CD4-positive, alpha-beta T cell treated with Interleukin-1 beta for 1 hour (primary cell): ENCODE results near the gene PARD6G.
A peak's percentile ranks its signal among the peaks of the same experiment; 100 is the strongest.
"Not testable (repeated sequence)": the region's sequence is repeated elsewhere in the genome, so short reads cannot be mapped to it uniquely, and the experiment has no call there.

Experiments
- DNase-seq, 2 donors: peaks; one replicate each; pipeline ENCODE4 v3.0.0-alpha.2; 2020 to 2022

PARD6G gene

GRCh38 chr18:80168346-80168745 is 79.0 kb downstream of the PARD6G start:
- DNase-seq: no peak

- no peak for DNase-seq
Measured at GRCh38 chr18:80167931-80168330, 79.4 kb downstream of the PARD6G start.

DNA sequence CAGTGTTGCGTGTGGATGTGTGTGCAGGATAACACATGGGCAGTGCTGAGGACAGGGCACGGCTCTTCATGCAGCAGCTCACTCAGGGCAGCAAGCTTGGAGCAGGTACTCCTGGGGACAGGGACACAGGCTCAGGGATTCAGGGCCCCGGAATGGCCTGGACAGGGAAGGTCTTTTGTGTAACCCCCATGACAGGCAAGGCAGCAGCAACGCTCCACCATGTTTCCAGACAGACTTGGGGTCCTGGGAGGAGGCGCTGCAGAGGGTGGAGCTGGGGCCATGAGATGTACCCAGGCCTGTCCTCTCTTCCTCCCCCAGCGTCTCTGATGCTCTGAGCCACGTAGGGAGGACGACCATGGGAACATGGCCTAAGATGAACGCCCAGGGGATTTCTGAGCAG is 80.0 kb downstream of the PARD6G start:
- DNase-seq: no peak

- no peak for DNase-seq
Measured at GRCh38 chr18:80166725-80167124, 80.6 kb downstream of the PARD6G start.

GRCh38 chr18:80166240-80166639 is 81.1 kb downstream of the PARD6G start:
- DNase-seq: no peak

GRCh38 chr18:80164727-80165355 is 82.5 kb downstream of the PARD6G start:
- DNase-seq: not testable (repeated sequence)

DNA sequence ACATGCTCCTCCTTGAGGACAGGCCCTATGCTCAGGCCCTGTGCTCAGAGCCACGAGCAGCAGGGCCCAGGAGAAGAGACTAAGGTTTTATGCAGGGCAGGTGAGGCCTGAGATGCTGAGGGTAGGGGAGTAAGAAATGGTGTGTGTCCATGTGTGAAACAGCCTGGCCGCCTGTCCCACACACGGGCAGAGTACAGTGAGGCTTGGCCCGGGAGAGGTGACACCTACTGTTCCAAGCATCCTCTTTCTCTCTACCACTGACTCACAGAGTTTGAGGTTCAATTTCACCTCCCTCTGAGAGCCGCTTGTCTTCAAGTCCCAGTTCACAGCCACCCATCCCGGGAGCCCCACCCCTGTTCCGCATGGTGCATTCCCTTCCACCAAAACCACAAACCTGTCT is 84.1 kb downstream of the PARD6G start:
- no peak for DNase-seq

GRCh38 chr18:80161781-80162417 is 85.4 kb downstream of the PARD6G start:
- no peak for DNase-seq

GRCh38 chr18:80159713-80160636 is 87.3 kb downstream of the PARD6G start:
- DNase-seq: peak; percentile 40 to 43

DNA sequence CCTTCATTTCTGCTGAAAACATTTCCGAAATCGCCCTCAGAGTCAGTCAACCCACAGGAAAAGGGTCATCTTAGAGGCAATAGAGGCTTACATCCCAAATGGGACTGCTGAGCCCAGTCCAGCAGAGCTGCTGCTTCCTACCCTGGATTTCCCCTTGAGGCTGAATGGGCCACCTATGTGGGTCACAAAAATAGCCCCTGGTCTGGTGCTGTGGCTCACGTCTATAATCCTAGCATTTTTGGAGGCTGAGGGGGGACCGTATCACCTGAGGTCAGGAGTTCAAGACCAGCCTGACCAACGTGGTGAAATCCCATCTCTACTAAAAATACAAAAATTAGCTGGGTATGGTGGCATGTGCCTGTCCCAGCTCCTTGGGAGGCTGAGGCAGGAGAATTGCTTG is 88.9 kb downstream of the PARD6G start:
- DNase-seq: no peak

DNA sequence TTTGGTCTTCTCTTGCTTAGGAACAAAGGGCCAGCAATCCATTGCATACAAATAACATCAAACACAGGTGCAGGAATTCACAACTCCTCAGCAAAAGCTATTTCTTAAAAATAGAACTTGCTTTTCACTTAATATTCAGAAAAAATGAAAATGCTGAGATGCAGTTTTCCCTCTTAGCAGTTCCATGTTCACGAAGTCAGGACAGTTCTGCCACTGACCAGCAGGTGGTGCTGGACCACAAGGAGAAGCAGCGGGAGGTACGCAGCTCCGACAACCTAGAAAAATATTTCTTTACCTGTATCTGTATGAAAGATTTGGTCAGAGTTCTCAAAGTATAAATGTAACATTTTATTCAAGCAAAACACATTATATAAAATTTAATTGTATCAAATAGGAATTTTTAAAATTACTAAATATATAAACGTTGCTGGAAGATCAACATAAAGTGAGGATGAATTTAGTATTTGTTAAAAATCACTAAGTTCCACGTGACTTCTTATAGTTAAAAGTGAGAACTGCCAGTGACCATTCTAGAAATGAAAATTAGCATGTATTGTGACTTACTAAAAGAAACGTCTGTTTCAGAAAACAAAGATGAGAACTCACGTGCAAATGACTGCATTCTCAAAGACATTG is 89.5 kb downstream of the PARD6G start:
- DNase-seq: peak; percentile 63 to 73

GRCh38 chr18:80154293-80154692 is 93.0 kb downstream of the PARD6G start:
- DNase-seq: peak; percentile 33 to 44

DNA sequence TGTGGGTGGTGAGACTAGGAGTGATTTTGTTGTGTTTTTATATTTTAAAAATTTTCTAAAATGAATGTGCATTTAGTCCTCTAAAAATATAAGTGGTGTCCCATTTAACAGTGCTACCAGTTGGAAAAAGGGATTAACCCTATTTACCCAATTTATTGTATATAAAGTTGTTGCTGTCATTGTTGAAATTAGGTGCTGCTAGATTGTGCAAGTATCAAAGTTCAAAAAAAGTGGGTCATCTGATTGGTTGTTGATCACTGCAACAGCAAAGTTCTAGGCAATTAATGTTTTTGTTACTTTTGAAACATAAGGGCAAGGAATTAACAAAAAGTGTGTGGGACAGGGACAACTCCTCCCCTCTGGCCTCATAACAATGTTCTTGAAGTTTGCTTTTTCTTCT is 97.6 kb downstream of the PARD6G start:
- DNase-seq: no peak

DNA sequence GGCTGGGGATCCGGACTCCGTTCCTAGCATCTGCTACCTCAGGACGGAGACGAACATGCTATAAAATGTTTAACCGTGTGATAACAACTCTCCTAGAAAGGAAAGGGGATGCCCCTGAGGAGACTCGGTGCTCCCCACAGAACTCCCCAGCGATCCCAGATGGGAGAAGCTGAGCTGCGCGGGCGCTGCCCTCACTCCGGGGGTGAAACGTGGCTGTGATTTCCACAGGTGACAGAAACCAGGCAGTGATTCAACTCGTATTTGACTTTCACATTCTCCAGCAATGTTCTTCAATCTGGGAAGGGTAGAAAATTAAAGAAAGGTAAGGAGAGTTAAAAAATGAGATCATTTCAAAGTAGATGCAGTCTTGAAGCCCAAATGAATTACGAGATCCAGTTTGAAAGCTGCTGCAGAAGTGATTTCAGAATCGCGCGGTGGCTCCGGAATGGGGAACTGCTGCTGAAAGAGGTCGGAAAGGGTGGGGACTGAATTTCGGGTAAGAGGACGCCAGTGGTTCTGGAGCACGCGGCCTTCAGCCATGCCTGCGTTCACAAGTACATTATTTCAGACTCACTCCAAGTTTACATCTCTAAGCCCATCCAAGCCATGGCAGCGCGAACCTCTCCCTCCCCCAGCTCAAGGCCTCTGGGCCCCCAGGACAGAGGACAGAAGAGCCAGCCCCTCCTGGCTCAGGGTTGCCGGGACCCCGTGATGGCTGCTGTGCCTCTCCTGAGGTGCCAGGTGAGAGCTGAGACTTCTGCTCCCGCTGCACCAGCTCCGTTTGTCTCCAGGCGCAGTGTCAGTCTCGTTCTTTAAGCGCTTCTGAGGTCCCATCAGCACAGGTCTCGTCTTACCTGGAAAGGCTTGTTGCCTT is 98.8 kb downstream of the PARD6G start:
- peak in 1 of 2 donors; percentile 27 for DNase-seq

- DNase-seq: peak; percentile 76 to 84
Measured at GRCh38 chr18:80147418-80148325, 99.6 kb downstream of the PARD6G start.

- DNase-seq: no peak
Measured at GRCh38 chr18:80147037-80147417, 100.3 kb downstream of the PARD6G start.

DNA sequence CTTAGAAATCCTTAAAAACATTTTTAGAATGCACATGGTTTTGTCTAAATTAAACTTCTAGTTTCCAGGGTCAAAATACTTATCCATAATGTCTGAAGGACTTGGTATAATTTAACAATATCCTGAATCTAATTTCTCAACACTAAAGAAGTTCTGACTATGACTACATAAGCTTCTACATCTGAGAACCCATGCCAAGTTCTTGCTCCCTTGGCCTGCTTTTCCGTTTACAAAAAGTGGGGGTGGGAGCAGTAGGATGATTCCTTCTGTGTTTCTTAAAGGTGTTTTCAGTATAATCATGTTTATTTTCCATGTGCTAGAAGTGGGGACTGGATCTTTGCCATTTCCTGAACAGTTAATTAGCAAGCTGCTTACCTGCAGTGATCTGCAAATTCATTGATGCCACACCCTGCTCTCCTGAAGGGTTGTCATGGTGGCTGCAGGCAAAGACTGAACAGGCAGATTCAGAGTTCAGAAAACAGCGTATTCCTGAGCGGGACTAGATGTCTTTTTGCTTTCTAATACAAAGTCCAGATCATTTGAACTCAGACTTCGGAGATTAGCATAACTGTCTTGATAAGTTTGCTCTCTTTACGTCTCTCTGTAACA is 102.0 kb downstream of the PARD6G start:
- no peak for DNase-seq

- no peak for DNase-seq
Measured at GRCh38 chr18:80143881-80144280, 103.4 kb downstream of the PARD6G start.

- no peak for DNase-seq
Measured at GRCh38 chr18:80140455-80140985, 106.8 kb downstream of the PARD6G start.

DNA sequence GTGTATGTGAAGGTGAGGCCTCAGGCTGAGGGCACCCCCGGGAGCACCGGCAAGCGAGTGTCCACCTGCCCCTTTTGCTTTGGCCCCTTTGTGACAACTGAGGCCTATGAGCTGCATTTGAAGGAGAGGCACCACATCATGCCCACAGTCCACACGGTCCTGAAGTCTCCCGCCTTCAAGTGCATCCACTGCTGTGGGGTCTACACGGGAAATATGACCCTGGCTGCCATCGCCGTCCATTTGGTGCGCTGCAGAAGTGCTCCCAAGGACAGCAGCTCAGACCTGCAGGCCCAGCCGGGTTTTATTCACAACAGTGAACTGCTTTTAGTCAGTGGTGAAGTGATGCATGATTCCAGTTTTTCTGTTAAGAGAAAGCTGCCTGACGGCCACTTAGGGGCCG is 109.3 kb downstream of the PARD6G start:
- DNase-seq: no peak
